GM19395 (cell line): ENCODE measurements around the gene KCMF1.

Experiments used
- ATAC-seq: cut with Tn5 transposase; IDR thresholded peaks from one replicate; pipeline ENCODE4 v1.9.1; 2021; ENCODE audit warnings: mild to moderate bottlenecking, moderate library complexity; ENCODE audit not compliant: unreplicated experiment

KCMF1 gene

DNA sequence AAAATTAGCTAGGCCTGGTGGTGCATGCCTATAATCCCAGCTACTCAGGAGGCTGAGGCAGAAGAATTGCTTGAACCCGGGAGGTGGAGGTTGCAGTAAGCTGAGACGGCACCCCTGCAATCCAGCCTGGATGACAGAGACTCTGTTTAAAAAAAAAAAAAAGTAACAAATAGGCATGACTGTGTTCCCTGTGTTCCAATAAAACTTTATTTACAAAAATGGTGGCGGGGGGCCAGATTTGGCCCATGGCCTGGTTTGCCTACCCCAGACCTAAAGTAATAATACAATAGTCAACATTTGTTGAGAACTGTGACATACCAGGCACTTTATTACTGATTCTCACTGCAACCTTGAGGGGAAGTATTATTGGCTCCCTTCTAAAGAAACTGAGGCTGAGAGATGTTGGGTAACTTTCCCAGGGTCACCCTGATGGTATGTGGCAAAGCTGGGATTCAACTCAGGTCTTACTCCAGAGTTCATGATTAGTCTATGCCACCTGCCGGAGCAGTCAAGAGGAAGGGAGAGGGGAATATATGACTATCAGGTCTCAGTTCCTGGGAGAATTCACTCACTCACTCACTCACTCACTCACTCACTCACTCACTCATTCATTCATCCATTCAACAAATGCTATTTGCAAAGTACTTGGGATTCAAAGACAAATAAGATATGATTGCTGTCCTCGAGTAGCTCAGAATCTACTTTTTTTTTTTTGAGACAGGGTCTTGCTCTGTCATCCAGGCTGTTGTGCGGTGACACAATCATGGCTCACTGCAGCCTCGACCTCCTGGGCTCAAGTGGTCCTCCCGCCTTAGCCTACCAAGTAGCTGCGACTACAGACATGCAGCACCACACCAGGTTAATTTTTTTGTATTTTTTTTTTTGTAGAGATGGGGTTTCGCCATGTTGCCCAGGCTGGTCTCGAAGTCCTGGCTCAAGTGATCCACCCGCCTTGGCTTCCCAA is 14.3 kb upstream of the KCMF1 start:
- no peak for ATAC-seq

DNA sequence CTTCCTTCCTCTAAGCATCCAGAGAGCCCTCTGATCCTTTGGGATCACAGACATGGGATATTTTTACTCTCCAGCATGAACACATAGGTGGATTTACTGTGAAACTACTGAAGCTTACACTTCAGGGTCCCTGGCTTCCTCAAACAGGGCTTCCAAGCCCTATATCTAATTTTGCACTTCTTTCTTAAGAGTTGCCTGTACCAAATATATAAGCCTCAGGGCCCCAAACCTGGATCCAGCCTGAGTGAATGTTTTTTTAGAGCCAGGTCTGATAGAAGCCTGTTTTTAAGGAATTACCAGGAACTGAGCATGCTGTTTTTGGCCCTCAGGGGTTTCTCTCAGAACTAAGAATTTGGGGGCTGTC is 13.2 kb upstream of the KCMF1 start:
- ATAC-seq = no peak

DNA sequence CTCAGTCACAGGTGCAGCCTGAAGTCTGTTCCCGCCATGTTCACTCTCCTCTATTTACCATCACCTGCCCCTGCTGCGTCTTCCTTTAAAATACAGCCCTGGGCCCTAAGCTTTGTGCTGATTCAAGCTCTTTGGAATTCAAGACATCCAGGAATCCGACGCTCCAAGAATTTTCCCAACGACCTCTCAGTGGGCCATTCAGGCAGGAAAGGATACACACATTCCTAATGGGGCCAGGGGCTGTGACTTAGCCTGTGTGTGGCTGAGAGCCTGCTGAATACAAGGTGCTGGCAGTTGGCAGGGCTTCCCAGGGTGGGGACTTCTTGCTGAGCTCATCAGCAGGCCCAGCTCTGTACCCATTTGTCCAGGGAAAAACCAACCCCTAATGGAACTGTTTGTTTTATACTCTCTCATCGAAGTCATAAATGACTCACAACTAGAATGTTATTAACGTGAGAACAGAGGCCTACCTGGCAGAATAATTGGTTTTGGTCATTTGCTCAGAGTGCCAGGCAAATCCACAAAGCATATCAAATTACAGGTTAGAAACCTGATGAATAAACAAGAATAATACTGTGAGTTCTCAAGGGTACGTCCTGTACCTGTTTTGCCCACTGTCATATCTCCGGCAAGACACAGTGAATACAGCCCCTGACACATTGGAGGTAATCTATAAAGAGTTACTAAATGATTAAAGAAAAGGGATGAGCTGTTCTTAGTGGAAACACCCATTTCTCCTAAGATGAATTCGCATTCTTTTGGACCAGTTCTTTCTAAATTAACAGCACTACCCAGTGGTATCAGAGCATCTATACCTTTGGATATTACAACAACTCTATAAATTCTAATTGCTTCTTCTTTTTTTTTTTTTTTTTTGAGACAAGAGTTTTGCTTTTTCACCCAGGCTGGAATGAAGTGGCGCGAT is 12.6 kb upstream of the KCMF1 start:
- ATAC-seq = no peak

DNA sequence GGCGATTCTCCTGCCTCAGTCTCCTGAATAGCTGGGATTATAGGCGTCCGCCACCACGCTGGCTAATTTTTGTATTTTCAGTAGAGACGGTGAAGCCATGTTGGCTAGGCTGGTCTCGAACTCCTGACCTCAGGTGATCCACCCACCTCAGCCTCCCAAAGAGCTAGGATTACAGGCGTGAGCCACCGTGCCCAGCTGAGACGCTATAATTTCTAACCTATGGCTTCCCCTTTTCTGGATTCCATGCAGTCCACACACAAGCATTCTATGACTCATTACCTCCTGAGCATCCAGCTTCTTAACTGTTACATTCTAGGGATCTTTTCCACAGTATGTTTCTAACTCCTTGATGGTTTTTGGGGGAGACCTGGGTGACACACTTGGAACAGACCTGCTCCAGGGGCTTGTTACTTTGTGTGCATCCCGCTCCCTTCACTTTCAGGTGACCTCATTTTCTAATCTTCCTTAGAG is 11.8 kb upstream of the KCMF1 start:
- no peak for ATAC-seq

DNA sequence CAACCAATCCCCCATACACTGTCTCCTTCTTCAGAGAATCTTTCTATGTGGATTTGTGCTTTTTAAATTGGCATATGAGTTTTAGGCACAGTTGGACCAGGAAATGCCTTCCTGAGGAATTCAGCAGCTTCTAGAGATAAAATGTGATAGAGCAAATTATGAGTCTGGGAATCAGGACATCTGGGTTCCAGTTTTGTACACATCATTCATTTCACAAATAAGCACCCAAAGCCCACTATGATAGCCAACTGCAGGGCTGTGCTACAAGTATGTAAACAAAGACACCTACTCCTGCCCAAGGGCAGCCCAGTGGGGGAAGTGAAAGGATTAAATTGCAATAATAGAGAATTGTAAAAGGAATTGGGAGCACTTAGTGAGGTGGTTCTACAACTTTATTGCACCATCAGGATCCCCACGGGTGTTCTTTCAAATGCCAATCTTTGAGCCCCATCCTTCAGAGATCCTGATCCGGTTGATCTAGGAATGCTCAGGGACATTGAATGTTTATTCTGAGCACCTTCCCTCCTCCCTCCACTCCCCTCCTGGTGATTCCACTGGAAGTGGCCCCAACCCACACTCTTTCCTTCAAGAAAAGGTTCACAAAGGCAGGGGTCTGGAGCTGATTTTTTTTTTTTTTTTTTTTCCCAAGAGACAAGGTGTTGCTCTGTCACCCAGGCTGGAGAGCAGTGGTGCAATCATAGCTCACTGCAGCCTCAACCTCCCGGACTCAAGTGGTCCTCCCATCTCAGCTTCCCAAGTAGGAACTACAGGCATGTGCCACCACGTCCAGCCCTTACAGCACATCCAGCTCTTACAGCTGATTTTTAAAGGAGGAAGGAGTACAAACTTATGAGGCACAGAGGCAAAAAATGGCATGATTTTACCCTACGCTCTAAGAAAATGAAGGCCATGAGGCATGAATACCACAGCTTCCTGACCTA is 11.1 kb upstream of the KCMF1 start:
- no peak for ATAC-seq

DNA sequence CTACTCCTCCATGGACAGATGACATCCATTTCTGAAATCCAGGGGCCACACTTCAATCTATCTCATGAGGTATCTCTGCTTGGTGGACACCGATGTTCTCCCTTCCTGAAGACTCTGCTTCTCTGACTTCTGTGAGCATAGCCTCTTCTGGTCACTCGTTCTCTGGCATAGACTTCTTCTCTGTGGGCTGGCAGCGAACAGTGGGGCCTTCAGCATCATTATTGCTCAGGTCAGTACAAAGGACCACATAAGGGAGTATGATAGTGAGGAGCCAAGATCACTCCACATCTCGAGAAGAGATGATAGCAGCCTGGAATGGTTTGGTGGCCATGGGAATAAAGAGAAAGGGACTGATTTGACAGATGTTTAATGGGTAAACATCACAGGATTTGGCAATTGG is 8.0 kb upstream of the KCMF1 start:
- no peak for ATAC-seq

DNA sequence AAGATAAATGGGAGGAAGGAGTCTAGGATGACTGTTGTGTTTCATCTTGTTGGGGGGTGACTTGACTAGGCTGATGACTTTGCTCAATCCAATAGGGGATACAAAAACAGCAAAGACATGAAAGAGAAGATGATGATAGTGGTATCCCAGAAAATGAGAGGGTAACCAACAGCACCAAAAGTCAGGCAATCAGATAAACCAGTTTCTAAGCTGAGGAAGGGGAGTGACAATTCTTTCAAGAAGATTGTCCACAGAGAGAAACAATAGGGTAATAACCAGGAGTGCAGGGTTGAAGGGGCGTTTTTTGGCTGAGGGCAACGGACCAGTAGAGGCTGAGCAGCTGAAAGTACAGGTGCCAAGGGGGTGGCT is 7.7 kb upstream of the KCMF1 start:
- ATAC-seq = no peak

DNA sequence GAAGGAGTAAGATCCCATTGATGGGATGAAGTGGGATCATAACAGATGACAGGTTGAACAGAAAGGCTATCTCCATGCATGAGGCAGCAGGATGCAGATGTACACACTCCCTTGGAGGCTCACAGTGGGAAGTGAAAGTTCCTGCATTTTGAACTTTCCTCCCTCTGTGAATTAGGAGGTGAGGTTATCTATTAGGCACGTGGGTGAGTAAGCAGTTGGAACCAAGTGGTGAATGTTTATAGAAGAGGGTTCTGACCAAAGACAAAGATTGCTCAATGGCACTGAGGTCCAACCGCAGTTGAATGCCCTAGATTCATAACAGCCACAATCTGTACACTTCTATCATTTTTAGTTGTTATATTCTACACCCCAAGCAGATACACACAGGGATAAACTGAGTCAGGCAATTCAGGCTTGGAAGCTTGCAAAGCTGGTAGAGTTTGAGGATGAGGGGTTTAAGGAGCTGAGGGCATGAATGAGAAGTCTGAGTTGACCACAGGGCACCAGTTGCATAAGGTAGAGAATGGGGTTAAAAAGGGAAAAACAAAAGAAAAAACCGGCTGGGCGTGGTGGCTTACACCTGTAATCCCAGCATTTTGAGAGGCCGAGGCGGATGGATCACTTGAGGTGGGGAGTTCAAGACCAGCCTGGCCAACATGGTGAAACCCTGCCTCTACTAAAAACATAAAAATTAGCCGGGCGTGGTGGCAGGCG is 7.1 kb upstream of the KCMF1 start:
- no peak for ATAC-seq

DNA sequence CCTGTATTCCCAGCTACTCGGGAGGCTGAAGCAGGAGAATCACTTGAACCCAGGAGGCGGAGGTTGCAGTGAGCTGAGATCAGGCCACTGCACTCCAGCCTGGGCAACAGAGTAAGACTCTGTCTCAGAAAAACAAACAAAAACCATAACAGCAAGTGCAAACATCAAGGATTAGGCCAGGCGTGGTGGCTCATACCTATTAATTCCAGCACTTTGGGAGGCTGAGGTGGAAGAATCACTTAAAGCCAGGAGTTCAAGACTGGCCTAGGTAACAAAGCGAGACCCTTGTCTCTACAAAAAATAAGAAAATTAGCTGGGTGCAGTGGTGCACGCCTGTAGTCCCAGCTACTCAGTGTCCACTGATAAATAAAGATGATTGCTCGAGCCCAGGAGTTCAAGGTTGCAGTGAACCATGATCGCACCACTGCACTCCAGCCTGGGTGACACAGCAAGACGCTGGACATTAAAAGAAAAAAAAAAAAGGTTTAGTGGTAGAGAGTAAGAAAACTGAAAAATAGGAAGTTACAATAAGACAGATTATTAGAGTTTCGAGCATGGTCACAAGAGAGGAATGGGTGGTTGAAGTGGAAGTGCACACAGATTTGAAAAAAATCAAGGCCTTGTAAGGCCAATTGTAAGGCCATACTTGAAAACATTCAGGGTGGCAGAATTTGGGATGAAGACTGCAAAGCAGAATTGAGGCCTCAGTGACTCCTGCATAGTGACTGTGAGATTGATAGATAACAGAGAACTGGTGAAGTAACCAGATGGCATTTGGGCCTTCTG is 6.4 kb upstream of the KCMF1 start:
- ATAC-seq = no peak

DNA sequence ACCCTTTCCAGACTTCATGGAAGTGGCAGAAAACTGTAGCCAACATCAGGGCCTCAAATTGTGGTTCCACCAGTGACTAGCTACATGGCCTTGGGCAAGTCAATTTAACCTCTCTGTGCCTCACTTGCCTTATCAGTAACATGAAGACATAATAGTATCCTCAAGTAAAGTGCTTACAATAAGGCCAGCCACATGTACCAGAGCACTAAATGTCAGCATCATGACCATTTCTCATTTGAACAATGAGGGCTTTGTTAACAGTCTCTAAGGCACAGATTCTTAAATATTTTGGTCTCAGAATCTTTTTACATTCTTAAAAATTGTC is 5.8 kb upstream of the KCMF1 start:
- no peak for ATAC-seq

DNA sequence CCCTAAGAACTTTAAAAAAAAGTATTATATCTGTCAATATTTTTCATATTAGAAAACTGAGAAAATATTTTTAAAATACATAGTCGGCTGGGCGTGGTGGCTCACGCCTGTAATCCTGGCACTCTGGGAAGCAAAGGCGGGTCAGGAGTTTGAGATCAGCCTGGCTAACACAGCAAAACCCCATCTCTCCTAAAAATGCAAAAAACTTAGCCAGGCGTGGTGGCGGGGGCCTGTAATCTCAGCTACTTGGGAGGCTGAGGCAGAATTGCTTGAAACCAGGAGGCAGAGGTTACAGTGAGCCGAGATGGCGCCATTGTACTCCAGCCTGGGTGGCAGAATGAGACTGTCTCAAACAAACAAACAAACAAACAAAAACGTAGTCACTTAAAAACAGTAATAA is 5.1 kb upstream of the KCMF1 start:
- no peak for ATAC-seq

DNA sequence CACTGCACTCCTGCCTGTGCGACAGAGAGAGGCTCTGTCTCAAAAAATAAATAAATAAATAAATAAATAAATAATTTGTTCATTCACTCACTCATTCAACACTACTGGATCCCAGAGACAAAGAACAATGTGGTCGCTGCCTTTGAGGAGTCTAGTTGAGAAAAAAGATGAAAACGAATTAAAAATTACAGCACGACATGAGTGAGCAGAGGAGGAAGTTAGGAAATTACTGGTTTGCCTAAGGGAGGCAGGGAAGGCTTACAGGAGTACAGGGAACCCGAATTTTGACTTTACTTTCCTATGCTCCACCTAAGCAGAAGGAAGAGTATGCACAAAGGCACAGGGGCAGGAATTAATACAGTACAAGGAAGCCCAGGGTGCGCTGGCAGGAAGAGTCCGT is 4.2 kb upstream of the KCMF1 start:
- ATAC-seq = no peak

DNA sequence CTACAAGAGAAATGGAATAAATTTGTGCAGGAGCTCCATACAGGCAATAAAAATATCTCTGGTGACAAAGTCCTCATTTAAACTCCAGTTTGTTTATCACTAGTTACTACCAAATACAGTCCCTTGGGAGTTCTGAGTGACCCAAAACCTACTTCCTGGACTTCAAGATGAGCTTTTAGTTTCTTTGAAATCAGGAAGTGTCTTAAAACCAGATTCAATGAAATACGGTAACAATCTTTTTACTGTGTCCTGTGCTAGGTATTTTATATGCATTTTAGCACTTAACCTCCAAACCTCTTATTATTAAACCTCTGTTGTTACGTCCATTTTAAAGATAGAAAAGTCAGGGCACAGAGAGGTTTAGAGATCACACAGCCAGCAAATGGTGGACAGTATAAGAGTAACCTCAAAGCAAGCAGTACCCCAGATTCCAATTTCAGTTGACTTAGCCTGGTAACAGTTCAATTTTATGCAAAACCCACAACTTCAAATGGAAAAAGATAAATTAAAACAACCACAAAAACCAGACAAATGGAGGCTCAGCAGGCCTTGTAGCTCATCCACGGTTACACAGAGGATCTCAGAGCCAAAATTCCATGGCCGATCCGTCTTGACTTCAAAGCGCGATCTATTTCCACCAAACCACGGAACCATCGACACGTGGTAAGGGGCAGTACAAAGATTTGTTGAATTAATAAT is 1.3 kb upstream of the KCMF1 start:
- no peak for ATAC-seq

DNA sequence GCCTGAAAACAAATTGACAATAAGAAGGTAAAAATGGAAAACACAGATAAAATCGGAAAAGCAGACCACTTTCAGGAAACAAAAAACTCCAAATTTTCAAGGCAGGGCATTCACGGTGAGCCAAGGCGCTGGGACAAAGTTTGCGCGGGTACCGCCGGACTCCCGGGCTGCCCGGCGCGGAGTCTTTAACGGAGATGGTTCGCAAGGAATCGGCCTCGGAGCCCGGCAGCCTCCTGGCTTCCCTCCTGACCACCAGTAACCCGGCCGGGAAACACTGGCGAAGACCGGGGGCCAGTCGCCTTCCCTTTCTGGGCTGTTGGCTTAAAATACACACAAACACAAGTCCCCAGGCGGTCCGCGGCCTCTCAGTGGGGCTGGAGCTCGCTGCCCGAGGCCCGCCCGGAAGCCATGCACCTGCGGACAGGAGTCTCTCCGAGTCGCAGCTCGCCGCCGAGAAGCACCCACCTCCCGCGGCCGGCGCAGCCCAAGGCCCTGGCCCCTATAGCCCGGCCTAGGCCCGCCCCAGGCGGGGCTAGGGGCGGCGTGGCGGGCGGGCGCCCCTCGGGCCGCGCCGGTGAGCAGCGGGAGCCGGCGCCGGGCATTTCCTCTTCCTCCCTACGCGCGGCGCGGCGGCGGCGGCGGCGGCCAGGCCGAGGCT is 622 bp upstream of the KCMF1 start:
- peak; percentile 34 for ATAC-seq

DNA sequence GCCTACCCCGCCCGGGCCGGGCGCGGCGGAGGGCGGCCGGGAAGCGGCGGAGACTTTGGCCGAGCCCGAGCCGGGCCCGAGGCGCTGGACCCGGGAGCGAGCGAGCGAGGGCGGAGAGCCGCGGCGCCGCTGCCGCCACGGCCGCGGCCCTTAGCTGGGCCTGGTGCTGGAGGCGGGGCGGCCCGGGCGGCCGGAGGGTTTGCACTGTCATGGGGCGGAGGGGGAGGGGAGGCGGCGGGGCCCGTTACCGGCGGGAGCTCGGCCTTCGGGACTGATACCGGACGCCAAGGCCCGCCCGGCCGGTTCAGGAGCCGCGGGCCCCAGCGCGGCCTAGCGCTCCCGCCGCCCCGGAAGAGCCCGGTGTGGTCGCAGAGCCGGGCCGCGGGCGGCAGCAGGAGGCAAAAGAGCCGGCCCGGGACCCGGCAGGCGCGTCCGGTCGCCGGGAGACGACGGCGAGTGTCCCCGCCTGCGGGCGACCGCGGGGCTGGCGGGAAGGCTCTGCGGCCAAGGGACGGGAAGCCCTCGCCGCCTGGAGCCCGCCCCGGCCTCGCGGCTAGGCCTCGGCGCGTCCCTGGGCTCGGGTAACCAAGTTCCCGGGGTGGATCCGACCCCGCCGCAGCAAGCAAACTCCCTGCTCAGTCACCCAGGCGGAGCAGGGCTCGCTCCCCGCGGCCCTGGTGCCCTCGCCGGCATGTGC is 697 bp downstream of the KCMF1 start:
- peak; percentile 45 for ATAC-seq

DNA sequence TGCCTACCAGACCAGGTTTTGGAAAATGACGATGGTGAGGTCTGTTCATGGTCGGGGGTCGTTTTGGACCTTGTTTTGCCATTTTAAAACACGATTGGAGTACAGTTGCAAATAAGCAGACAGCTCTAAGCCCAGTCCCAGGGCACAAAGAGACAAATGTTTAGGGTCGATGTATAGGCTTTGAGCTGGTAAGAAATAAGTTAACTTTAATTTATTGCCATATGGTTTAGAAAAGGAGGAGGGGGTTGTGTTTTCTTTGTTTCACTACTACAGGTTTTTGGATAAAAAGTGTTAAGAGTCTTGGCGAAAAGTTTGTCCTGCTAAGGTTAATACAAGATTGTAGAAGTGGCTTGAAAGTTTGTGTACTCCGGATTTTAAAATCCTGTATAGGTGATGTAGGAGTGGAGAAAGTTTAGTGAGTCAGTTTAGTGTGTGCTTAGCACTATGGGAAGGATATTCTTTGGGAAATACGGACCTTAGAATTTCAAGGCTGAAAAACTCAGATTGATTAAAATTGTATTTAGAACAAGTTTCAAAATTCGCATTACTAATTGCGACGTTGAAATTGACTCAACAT is 1.3 kb downstream of the KCMF1 start:
- peak; percentile 2 for ATAC-seq

DNA sequence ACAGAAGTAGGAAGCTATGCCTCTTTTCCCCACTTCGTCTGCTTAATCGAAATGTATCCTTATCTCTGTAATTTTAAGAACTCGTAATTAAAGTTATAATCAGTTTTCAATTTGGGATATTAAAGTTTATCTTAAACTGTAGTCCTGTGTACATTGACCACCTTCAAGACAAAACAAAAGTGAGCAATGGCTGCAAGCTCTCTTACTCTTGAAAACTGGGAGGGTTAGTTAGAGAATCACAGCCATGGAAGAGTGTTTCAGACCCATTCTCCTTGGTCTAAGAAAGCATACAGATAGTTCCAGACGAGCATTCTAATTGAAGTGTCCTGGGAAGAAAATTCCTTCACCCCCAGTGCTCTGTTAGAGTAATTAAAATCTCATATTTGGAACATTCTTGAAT is 2.0 kb downstream of the KCMF1 start:
- ATAC-seq = no peak
